ENCODE data around the gene DCTD. TPM values are rescaled to one million over a fixed set of nuclear protein-coding genes. Genes with fewer than 3 reads are reported as not detected.

The DCTD gene
- polyA plus RNA-seq, 1 experiment = 195 TPM

DNA sequence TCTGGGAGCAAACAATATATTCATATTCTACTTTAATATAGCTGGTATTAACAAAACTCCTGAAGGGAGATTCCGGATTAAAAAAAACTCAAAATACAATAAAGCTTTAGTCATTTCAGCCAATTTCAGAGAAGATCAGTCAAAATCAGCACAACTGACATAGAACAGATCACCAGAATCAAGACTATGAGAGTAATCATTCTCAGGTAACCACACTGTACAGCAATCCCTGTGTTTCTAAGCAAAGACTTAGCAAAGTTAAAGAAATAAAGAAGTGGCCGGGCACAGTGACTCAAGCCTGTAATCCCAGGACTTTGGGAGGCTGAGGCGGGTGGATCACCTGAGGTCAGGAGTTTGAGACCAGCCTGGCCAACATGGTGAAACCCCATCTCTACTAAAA is 9.1 kb downstream of the DCTD start:
- no peaks in the 10 kb centered on the region for H3K9me3 ChIP-seq (ENCODE audit: control insufficient read depth, insufficient read depth, low read length)
- POLR2A ChIA-PET = no interaction called here
- no peaks in the 10 kb centered on the region for H3K27me3 ChIP-seq (ENCODE audit: control insufficient read depth, insufficient read depth, low read length)
- H3K4me3 ChIP-seq (ENCODE audit: low read depth, low read length) = no peak overlapping the region
- no peak for DNase-seq (ENCODE audit: low read depth, low spot score)
- TF ChIP-seq, protein P1, sequence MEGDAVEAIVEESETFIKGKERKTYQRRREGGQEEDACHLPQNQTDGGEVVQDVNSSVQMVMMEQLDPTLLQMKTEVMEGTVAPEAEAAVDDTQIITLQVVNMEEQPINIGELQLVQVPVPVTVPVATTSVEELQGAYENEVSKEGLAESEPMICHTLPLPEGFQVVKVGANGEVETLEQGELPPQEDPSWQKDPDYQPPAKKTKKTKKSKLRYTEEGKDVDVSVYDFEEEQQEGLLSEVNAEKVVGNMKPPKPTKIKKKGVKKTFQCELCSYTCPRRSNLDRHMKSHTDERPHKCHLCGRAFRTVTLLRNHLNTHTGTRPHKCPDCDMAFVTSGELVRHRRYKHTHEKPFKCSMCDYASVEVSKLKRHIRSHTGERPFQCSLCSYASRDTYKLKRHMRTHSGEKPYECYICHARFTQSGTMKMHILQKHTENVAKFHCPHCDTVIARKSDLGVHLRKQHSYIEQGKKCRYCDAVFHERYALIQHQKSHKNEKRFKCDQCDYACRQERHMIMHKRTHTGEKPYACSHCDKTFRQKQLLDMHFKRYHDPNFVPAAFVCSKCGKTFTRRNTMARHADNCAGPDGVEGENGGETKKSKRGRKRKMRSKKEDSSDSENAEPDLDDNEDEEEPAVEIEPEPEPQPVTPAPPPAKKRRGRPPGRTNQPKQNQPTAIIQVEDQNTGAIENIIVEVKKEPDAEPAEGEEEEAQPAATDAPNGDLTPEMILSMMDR (IDR thresholded peaks at IDR 0.05; ENCODE audit: low read depth, low read length) = no peak
- CTCF ChIA-PET = interaction anchor here (0.7 to 1.6 kb wide), 3 partner anchors 175 to 391 kb away, joined by 3 to 6 read pairs (median 3); no protein-coding TSS in a partner anchor
- H3K27ac ChIP-seq (ENCODE audit: low read depth, low read length) = no peak overlapping the region

DNA sequence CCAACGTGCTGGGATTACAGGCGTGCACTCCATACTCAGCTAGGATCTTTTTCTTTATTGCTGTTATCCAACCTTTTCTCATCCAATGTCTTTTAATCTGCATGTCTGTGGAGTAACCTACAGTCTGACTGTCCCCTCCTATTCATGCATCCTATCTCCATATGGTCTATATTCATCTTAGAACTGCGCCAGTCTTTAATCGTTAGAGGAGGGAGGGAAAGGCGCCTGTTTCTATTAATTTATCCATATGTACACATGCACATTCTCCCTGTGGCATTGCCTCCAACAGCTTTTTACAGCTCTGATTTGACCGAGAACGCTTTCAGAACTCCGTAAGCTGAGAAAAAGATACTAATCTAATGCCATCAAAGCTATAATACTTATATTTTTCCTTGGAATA is 9.8 kb downstream of the DCTD start:
- Histone ChIP-seq H3K9me3 (ENCODE audit: control insufficient read depth, insufficient read depth, low read length) (no peaks in the 10 kb centered on the region), H3K27me3 (ENCODE audit: control insufficient read depth, insufficient read depth, low read length) (no peaks in the 10 kb centered on the region), H3K4me3 (ENCODE audit: low read depth, low read length) (no peak overlapping the region), H3K27ac (ENCODE audit: low read depth, low read length) (no peak overlapping the region)
- no peak for DNase-seq (ENCODE audit: low read depth, low spot score)
- TF ChIP-seq, protein P1 (IDR thresholded peaks at IDR 0.05; ENCODE audit: low read depth, low read length) = no peak
- CTCF ChIA-PET = interaction anchor here (0.6 to 1.6 kb wide), 2 partner anchors 135 to 355 kb away, joined by 3 to 6 read pairs; no protein-coding TSS in a partner anchor
- POLR2A ChIA-PET = no interaction called here

DNA sequence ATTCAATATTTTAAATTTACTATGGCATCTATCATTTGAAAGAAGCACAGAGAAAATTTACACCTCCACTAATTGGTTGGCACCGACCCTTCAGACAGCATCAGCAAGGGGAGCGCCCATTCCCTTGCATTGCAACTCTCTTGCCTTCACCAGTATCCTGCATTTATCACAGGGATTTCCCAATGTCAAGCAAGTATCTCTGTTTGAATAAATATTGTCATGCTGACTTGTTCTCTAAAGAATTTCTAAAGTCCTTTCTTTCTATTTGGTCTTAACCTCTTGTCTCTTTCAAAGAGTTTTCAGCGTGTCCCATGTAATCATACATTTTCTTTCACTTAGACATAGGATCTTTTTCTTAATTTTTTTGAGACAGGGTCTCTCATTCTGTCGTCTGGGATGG is 10.4 kb downstream of the DCTD start:
- Histone ChIP-seq H3K27ac (ENCODE audit: low read depth, low read length) (no peak overlapping the region), H3K4me3 (ENCODE audit: low read depth, low read length) (no peak overlapping the region), H3K9me3 (ENCODE audit: control insufficient read depth, insufficient read depth, low read length) (no peaks in the 10 kb centered on the region), H3K27me3 (ENCODE audit: control insufficient read depth, insufficient read depth, low read length) (no peaks in the 10 kb centered on the region)
- ChIA-PET POLR2A (no interaction called here), CTCF (no interaction called here)
- no peak for DNase-seq (ENCODE audit: low read depth, low spot score)
- TF ChIP-seq, protein P1 (IDR thresholded peaks at IDR 0.05; ENCODE audit: low read depth, low read length) = no peak

DNA sequence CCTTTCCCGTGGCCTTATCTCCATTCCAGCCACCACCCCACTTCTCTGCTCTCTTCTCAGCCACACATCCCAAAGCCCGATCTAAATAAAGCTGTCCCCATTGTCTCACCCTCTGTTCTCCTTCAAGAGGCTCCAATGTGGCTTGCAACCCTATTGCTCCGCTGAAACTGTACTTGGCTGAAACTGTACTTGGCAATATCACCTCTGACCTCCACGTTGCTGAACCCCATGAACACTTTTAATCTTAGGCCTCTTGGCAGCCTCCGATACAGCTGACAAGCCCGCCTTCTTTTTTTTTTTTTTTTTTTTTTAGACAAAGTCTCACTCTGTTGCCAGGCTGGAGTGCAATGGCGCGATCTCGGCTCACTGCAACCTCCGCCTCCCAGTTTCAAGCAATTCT is 12.1 kb downstream of the DCTD start:
- ChIA-PET CTCF (no interaction called here), POLR2A (no interaction called here)
- TF ChIP-seq, protein P1 (IDR thresholded peaks at IDR 0.05; ENCODE audit: low read depth, low read length) = no peak
- Histone ChIP-seq H3K27me3 (ENCODE audit: control insufficient read depth, insufficient read depth, low read length) (no peaks in the 10 kb centered on the region), H3K27ac (ENCODE audit: low read depth, low read length) (no peak overlapping the region), H3K4me3 (ENCODE audit: low read depth, low read length) (no peak overlapping the region), H3K9me3 (ENCODE audit: control insufficient read depth, insufficient read depth, low read length) (no peaks in the 10 kb centered on the region)
- no peak for DNase-seq (ENCODE audit: low read depth, low spot score)

DNA sequence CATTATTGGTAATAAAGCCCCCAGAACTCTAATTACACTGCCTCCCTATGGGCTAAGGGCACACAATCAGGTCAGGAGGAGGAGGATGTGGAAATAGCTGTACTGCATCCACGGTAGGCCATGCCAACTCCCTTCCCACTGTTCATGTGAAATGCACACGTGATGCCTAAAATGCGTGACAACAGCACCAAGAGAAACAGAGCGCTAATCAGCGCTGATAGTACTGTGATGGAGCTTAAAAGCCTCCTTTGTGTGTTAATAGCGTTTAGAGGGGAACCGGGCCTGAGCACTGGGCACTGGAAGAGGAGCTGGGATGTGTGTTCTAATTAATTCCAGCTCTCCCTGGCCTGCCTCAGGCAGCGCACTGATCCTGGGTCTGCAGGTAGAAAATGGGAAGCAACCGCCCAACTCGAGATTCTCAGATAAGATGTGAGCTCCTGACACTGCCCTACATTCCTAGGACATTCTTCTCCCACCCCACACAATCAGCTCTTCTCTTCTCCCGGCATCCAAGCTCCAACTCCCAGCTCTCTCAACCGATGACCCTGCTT is 12.9 kb downstream of the DCTD start:
- DNase-seq (ENCODE audit: low read depth, low spot score) = no peak
- POLR2A ChIA-PET = no interaction called here
- Histone ChIP-seq H3K4me3 (ENCODE audit: low read depth, low read length) (no peak overlapping the region), H3K9me3 (ENCODE audit: control insufficient read depth, insufficient read depth, low read length) (no peaks in the 10 kb centered on the region), H3K27ac (ENCODE audit: low read depth, low read length) (no peak overlapping the region), H3K27me3 (ENCODE audit: control insufficient read depth, insufficient read depth, low read length) (no peaks in the 10 kb centered on the region)
- CTCF ChIA-PET = interaction anchor here (0.6 kb wide), 1 partner anchor 665 kb away, joined by 4 read pairs; no protein-coding TSS in a partner anchor
- TF ChIP-seq, protein P1 (IDR thresholded peaks at IDR 0.05; ENCODE audit: low read depth, low read length) = no peak

All from AG04450 (cell line).